GM19372 (cell line): ENCODE results near the gene ESPNL.

Experiments
- ATAC-seq: cut with Tn5 transposase; IDR thresholded peaks from one replicate; pipeline ENCODE4 v1.9.1; 2021; ENCODE audit warnings: mild to moderate bottlenecking, low read depth, moderate library complexity; ENCODE audit not compliant: unreplicated experiment

ESPNL gene

DNA sequence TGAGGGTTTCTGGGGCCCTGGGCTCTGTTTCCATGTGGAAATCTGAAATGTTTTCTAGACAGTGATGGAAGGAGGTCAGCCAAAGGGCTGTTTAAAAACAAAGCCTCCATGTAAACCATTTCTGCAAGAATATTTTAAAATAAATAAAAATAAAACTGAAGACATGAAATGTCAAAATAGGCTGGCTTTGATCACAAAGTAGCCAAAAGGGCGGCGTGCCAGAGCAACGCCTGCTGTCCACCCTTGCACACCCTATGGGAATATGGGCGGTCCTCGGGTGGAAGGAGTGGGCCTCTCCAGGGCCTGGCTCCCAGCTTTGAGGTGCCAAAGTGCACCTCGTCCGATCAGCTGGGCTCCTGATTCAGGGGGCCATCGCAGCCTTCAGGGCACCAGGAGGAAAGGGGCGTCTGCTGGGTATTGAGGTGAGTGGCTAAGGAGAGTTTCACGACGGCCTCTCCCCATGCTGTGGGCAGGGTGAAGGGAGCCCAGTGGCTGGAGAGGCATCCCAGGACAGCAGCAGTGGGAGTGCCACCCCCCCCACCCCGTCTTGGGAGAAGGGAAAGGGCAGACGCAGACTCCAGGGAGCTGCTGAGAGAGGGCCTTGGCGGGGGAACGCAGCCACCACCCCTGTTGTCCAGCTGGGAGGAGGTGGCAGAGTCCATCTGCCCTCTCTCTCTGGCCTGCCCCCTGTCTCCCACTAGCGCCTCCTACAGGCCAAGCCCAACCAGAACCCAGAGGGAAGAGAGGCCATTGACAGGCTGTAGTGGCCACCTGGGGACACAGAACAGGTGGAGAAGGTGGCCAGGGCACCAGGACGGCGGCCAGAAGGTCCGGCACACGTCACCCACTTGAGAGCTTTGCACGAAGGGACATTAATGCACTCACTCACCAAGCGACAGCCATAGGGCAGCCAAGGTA lies 52.9 kb downstream of the ESPNL start:
- ATAC-seq = no peak

DNA sequence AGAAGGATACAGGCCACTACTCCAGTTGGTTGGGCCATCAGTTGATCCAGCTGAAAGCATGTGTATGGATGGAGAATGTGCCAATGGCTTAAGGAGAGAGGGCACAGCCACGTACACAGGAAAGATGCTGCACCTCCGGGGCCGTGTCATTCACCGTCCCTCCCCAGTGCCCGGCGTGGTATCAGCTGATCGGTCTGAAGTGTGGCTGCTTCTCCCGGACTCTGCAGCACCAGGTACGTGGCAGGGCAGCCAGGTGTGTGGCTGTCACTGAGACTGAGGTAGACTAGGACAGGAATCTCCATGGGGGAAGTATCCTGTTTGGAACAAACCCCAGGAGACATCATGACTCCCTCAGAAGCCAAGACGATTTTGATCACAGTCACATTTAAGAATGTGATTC lies 54.4 kb downstream of the ESPNL start:
- ATAC-seq = no peak

DNA sequence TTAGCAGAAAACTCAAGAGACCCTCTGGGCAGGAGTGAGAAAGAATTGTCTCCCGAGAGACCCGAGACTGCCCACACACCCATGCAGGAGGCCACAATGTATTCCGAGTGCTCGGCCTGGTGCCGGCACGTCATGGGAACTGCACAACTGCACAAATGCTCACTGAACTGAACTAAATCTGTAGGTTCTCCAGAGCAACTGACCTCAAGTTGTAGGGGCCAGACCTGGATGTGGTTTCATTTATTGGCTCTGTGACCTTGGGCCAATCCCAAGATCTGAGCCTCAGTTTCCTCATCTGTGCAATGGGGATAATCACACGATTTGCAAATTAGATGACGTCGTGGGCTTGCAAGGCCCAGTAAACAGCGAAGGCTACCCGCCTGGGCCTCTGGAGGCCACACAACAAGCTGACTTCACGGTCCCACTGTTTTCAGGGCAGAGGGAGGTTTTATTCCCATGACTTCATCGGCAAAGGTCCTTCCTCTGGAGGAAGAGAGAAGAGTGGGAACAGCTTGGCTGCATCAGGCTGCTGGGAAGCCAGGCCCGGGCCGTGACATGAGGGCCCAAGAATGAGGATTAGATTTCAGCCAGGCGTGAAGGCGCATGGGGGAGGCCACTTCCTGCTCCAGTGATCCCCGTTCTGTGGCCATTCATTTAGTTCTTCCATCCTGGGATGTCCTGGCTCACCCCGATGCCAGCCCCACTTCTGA lies 55.1 kb downstream of the ESPNL start:
- no peak for ATAC-seq

DNA sequence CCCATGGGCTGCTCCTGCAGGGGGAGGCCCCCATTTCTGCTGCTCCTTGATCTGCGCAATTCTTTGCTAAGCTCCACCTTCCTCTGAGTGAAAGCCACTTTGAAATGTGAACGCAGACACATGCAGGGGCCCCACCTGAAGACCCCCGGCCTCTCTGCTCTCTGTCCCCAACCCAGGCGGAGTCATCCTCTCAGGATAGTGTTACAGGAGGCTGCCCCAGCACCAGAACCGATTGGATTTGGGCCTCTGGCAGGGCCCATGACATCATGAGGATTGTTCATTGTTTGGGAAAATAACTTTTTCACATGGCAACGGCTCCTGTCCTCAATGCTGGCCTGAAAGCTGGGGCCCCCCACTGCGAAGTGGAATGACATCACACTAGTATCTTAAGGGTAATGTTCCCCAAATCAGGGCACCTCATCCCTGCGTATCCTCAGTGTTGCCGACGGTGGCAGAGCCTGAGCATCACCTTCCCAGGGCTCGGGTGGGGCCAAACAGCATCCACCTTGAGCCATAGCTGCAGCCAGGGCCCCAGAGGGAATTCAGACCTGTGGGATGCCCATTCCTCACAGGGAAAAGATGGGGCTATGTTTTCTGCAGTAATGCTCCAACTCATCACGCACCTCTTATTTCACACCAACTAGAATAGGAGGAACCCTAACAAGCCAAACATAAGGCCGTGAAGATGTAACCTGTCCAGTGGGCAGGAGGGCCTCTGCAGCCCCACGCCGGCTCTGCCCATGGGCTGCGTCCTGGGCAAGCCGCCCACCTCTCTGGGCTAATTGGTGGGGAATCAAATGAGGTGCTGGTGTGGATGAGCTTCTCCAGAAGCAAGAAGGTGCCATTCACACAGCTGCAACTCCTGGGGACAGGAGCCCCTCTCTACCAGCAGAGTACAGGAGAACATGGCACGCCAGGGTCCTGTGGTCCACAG lies 55.9 kb downstream of the ESPNL start:
- no peak for ATAC-seq

DNA sequence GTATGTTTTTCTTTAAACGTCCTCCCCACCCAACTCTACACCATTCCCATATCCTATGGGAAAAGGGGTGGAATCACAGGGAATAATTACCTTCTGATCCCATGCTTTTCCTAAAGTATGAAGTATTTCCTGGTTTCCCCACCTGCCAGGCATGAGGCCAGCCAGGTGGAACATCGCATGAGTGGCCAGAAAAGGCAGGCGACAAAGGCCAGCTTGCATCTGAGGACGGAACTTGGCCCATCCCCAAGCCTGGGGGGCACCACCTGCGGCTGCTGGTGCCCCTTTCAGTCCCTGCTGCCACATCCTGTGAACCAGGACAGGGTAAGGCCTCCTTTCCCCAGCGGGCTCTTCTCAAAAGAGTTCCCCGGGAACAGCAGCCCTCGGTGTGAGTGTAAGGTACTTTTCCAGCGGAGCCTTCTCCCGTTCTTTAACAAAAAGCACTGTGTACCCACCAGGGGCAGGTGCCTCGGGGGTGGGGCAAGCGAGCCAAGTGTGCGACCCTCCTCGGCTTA lies 57.4 kb downstream of the ESPNL start:
- no peak for ATAC-seq

DNA sequence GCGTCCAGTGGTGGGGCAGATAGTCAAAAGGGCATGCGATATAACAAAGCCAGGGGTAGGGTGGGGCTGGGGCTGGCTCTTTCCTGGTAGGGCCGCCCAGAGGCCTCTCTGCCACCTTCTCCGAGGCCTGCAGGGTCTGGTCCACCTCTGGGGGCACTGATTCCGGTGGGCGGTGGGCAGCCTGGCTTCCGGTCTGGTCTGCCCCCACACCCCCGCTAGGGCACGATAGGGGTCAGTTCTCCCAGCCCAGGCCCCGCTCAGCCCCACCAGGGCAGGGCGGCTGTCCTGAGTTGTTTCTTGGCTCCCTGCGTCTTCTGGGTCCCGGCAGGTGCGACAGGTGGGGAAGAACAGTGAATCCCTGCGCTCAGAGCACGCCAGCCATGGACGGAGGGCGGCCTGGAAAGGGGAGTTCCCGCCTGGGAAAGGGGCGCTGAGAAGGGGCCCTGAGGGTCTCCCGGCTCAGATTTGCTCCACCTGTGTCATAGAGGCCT lies 57.9 kb downstream of the ESPNL start:
- no peak for ATAC-seq

DNA sequence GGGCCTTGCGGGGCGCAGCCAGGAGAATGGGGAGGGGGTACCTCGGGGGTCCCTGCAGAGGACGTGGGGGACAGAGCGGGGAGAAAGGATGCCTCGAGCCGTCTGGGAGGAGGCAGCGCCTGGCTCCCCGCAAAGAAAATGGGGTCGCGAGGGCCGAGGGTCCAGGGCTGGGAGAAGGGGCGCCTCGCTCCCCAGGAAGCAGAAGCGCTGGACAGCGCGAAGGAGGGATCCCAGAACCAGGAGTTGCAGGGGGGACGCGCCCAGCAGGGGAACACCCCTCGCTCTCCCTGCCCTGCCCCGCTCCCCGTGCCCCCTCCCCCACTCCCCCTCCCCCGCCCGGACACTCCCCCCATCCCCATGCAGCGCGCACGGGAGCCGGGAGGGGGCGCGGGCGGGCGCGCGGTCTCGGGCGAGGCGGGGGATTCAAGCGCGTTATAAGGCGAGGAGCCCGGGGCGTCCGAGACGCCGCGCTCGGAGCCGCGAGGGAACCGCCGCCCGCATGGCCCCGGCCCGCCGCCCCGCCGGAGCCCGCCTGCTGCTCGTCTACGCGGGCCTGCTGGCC lies 58.5 kb downstream of the ESPNL start, which contains the start of gene ERFE:
ERFE (plus strand) TSS at position 462 of the 562 bp plus-strand sequence; CDS start at position 500, 38 bp downstream.
- ATAC-seq = peak; percentile 51

DNA sequence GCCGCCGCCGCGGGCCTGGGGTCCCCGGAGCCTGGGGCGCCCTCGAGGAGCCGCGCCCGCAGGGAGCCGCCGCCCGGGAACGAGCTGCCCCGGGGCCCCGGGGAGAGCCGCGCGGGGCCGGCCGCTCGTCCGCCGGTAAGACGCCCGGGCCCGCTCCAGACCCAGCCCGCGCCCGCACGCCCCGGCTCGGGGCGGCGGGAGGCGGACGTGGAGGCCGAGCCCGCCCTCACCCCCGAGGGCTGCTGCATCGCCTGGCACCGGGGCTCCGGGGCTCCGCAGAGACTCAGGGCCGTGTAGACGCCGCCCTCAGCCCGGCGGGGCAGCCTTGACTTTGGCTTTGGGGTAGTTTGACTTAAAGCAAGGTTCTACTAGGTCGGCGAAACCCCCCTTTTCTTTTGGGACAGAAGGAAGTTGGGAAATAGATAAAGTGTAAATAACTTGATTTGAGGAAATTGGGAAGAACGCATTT lies 59.0 kb downstream of the ESPNL start:
- ATAC-seq = peak; percentile 24

DNA sequence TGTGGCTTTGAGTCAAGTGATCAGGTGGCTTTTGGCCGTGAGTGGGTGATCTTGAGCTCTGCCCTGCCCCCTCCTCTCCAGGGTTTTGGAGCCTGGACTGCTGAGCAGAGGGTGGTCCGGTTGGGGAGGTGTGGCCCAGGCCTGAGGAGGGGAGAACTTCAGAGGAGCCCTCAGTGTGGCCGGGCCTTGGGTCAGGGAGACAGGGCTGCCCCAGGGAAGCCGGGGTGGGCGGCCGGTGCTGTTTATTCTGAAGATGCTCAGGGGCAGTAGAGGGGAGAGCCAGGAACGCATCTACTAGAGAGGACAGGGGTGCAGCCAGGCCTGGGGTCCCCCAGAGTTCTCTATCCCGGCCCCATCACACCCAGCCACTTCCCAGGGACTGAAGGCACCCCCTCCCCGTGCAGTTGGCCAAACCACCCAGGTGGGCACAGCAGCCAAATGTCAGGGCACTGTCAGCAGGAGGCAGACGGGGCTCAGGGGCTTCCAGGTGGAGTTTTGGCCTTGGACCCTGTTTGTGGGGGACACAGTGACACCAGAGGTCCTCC lies 59.6 kb downstream of the ESPNL start:
- no peak for ATAC-seq

DNA sequence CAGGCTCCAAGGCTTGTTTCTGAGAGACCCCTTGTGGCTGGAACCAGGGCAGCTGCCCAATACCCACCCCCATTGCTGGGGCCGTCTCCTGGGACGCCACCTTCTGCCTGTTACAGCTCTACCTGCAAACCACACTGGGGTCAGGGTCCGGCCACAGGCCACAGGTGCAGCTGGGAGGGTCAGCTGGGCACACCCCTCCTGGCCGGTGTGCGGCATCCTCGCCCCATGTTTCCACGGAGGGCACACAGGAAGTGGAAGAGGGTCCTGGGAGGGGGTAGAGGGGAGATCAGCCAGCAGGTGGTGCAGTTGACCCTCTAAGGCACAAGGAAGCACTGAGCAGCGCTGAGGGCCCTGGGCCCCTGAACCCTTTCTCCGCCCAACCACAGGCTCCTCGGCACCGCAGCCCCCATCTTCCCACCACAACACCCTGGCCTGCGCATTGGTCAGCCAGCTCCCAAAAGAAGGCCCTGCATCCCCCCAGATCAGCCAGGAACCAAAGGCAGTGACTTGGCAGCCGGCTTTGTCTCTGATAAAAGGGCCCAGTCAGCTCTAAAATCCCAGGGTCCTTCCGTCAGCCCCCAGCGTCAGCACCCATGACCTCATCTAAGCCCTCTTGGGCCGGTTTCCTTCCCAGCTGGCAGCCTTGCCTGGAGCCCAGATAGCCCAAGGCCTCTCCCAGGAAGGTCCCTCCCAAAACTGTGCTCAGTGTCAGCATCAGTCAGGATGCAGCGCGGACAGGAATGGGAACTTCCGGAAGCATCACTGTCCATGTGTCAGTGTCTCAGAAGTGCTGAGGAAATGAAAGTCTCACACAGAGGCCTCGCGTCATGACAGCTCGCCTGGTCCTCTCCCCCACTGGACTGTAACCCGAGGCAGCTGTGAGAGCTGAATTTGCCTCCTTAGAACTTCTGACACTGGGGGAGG lies 60.3 kb downstream of the ESPNL start:
- no peak for ATAC-seq

DNA sequence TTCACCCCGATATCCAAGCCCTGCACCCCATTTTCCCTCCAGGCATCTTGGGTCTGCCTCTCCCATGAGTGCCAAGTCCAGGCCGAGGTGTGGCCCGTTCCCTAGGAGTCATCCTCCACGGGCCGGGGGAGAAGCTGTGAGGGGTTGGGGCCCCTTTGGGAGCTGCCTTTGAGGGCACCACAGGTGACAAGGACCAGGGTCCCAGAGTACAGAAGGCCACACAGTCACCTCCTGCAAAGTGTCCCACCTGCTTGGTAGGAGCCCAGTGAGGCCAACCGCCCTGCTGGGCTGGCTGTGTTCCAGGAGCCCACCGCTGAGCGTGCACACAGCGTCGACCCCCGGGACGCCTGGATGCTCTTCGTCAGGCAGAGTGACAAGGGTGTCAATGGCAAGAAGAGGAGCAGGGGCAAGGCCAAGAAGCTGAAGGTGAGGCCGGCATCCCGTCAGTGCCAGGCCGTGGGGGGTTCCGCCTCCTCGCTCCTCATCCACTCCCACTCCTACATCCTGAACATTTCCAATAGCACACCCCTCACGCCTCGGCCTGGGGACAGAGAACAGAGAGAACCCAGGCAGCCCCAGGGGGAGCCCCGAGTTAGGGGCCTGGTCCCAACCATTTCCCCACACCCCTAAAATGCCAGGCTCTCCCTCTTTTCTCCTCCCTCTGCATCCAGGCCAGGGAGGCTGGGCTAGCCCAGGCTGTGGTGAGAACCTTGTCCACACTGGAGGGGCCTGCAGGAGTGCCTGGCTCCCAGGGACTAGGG lies 61.3 kb downstream of the ESPNL start:
- ATAC-seq = no peak

DNA sequence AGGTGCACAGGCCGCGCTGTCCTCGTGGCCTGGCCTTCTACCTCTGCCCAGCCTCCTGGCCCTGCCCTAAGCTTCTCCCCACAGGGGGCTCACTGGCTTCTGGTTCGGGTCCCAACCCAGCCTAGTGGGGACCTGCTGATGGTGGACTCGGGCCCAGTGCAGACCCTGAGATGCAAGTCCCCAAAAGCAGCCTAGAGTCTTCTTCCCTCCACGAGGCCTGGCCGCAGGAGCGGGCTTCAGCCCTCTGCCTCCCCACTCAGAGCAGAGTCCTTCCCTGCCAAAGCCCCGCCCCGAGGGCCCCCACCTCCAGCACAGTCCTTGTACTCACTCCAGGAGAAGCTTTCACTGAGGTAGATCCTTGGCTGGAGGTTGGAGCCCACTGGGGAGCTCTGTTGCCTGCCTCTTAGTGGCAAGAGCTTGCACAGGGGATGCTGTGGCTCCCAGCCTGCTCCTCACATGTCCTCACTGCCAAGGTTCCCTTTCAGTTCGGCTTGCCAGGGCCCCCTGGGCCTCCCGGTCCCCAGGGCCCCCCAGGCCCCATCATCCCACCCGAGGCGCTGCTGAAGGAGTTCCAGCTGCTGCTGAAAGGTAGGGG lies 62.2 kb downstream of the ESPNL start:
- ATAC-seq = no peak

DNA sequence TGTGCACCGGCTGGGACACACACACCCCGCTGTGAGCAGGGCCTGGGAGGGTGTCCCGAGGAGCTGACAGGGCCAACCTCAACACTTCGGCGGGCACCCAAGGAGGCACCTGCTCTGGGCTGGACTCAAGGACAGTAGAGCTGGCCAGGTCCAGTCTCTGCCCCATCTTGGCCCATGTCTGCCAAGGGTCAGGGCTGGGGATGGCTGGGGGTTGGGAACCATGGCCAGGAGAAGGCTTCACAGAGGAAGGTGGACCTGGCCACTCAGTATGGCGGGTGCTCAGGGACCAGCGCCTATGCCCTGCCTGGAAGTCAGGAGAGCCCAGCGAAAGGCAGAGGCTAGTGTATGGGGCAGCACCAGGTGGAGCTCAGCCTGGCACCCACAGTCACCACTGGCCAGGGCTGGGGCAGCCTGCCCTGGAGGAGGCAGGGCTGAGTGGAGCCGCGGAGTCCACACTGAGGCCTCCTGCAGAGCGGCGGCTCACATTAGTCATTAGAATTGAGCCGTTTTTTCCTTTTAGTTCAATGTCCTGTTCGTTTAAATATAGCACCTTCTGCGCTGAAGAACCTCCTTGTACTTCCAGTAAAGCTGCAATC lies 62.8 kb downstream of the ESPNL start:
- no peak for ATAC-seq

DNA sequence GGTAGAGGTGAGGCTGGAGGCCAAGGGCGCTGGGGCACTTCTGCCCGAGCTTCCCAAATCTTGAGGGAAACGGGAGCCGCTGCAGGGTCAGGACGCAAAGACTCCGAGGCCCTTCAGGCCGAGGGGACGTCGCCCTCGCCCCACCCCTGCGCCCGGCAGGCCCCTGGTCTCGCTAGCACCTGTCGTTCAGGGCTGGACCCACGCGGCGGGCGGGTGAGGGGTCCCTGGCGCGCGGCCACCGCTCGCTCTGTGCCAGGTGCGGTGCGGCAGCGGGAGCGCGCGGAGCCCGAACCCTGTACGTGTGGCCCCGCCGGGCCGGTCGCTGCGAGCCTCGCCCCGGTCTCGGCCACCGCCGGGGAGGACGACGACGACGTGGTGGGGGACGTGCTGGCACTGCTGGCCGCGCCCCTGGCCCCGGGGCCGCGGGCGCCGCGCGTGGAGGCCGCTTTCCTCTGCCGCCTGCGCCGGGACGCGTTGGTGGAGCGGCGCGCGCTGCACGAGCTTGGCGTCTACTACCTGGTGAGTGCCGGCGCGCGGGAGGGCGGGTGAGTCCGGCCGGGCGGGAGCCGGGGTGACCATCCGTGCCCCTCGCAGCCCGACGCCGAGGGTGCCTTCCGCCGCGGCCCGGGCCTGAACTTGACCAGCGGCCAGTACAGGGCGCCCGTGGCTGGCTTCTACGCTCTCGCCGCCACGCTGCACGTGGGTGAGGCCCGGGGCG lies 63.5 kb downstream of the ESPNL start:
- ATAC-seq = no peak

DNA sequence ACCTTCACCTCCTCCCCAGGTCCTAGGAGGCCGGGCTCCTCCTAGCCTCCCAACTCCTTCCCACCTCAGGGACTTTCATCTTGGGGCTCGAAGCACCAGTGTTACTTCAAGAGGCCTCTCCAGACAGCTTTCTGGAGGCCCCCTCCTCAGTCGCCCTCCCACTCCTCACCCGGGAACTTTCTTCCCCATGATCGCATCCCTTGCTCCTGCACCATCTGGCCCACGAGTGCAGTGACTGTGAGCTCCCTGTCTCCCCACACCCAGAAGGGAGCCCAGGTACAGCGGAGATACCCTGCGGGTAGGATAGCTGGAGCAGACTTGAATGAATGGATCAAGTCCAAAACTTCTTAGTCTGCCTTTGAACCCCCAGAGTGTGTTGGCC lies 64.8 kb downstream of the ESPNL start:
- no peak for ATAC-seq

DNA sequence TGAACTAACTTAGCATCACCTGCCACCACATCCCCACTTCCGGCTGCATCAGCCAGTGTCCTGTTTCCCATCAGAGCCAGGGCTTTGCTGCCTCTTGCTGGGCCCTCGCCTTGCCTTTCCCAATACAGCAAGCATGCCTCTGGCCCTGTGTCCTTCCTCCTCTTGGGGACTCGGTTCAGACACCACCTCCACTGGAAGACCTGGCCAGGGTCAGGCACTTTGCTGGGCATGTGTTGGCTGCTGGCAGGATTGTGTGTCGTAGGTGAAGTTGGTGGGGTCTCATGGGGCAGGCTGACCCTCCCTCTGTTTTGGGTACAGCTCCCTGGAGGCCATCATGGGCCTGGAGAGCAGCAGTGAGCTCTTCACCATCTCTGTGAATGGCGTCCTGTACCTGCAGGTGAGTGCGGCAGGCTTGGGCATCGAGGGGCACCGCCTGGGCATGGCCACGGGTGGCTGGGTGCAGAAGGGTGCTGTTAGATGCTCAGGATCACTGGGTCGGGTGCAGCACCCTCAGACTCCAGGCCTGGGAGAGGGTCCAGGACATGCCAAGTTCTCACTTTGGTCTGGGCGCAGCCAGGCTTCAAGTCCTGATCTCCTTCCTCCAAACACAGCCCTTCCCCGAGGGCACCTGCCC lies 65.3 kb downstream of the ESPNL start:
- no peak for ATAC-seq
